GM15510 (cell line): ENCODE measurements around the gene UNC119.

Source experiments
- POLR2A ChIP-seq: IDR thresholded peaks from 3 replicates; pipeline ENCODE4 v1.6.1; 2011; ENCODE audit warnings: borderline replicate concordance; ENCODE audit not compliant: insufficient read length; ENCODE audit errors: extremely low read depth

Gene UNC119

DNA sequence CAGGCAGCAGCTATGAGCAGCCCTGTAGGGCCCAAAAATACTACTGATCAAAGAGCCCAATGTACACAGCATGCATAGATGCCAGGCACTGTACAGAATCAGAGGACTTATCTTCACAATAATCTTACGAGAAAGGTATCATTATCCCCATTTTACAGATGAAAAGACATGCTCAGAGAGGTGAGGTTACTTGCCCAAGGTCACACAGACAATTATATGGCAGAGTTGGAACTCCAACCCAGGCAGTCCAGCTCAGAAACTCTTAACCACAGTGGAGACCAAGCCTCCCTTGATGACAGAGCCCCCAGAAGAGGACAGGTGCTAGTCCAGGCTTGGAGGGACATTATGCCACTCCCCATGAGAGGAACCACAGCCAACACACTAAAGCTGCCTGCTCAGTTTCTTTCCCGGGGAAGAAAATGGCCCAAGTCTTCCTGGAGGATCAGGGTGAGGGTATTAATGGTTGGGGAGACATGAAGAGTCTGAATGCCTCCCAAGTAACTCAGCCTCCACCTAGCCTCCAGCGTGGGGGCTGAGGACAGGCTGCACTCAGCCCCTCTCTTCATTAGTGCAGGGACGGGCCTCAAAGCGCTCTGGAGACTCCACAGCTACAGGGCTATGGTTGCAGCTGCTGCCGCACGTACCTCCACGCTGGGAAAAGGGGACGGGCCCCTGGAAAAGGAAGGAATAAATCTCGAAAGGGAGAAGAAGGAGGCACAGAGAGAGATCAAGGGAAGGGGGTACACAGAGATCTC is 826 bp downstream of the UNC119 start:
- TF ChIP-seq POLR2A = no peak

DNA sequence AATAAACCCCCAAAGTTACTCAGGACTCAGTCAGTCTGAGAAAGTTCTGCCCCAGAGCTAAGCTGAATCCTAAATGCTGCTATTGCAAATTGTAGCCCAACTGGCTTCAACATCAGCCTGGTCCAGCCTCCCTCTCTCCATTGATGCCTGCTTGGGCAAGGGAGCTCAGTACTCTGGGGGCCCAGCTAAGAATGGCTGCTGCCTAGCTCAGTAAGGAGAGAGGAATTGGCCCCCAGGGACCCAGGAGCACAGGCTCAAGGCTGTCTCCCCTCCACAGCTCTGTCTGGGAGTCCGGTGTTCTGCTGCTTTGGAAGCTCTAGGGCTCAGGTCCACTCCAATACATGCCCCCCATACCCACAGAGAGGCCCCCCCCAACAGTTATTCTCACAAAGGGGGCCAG is 1.6 kb downstream of the UNC119 start:
- no peak for TF ChIP-seq POLR2A

- TF ChIP-seq POLR2A = no peak
Measured at GRCh38 chr17:28549236-28550132, 2.9 kb downstream of the UNC119 start.

GRCh38 chr17:28548417-28549130 is 3.9 kb downstream of the UNC119 start:
- TF ChIP-seq POLR2A = no peak

- peak; percentile 13 for TF ChIP-seq POLR2A
Measured at GRCh38 chr17:28547623-28548416, 4.6 kb downstream of the UNC119 start.

DNA sequence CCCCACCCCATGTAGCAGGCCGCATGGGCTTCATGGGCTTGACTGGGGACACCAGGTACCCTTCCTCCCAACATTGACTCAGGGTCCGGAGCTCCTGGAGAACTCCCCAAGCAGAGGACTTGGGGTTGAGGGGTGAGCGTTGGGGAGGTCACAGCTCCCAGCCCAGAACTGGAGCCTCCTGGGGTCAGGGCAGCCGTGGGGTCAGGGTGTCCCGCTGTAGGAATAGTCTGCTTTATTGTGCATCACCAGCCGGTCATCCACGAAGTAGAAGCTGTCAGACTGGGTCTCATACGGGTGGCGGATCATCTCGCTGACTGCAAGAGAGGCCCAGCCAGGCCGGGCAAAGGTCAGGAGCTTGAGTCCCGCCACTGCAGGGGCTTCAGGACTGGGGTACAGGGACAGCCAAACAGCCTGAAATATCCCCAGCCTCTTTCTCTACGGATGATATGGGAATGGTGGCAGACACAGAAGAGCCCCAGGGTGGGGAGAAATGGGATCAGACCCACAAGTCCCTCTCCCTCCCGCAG is 5.3 kb downstream of the UNC119 start:
- TF ChIP-seq POLR2A = no peak

DNA sequence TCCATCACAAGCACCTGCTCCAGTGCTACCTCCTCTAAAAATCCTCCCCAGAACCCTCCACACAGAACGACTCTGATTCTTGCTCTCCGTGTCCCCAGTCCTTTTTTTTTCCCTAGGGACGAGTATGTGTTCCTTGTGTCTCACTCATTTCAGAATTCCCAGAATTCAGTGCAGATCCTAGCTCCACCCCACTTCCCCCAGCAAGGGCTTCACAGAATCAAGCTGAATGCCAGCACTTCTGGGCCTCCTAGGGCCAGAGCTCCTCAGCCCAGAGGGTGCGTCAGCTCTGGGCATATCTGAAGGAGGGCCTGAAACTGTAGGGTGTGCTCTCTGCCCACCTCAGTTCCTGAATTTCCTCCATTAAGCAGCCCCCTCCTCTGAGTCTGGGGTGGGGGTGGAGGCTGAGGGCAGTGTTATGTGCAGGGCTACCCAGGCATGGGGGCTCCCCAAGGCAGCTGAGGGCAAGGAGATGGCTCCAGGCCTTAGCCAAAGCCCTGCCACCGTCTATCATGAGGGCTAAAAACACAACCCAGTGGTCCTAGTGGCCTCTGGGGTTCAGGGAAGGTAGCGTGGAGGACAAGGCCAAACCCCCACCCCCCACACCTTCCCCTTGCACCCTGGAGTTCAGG is 6.5 kb downstream of the UNC119 start:
- TF ChIP-seq POLR2A = no peak

DNA sequence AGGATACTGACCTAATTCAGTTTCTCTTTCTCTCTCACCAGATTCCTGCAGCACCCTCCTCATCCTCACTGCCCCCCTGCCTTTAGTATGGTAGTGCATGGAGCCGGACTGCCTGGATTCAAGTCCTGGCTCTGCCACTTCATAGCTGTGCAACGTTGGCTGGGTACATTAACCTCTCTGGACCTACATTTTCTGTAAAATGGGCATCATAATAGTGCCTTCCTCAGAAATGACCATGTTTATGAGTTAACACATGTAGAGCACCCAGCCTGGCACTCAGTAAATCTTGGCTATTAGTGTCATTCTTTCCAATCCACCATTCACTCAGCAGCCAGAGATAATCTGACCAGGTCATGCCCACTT is 7.3 kb downstream of the UNC119 start:
- TF ChIP-seq POLR2A = no peak

- no peak for TF ChIP-seq POLR2A
Measured at GRCh38 chr17:28544402-28545140, 7.9 kb downstream of the UNC119 start.

- no peak for TF ChIP-seq POLR2A
Measured at GRCh38 chr17:28541439-28541838, 11.0 kb downstream of the UNC119 start.

- TF ChIP-seq POLR2A = no peak
Measured at GRCh38 chr17:28540231-28540630, 12.2 kb downstream of the UNC119 start.

DNA sequence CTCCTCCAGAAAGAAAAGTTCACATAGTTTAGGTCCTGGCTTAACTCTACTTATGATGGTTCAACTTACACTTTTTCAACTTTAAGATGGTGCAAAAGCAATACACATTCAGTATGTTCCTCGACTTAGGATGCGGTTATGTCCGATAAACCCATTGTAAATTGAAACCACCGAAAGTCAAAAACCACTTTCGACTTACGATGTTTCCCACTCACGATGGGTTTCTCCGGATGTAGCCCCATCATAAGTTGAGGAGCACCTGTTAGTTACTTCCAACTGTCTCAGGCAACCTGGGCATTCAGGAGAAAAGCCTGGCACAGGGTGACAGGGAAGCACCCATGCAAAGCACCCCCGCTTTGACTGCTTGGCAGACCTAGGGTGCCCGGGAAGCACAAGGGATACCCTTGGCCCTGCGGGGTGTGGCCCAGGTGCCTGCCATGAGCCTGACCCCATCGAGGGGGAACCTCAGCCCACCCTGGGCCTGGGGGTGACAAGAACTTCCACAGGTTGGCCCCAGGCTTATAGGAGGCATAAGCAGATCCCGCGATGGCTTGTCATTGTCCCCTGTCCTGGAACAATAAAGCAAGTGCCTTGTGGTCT is 14.0 kb downstream of the UNC119 start:
- no peak for TF ChIP-seq POLR2A

DNA sequence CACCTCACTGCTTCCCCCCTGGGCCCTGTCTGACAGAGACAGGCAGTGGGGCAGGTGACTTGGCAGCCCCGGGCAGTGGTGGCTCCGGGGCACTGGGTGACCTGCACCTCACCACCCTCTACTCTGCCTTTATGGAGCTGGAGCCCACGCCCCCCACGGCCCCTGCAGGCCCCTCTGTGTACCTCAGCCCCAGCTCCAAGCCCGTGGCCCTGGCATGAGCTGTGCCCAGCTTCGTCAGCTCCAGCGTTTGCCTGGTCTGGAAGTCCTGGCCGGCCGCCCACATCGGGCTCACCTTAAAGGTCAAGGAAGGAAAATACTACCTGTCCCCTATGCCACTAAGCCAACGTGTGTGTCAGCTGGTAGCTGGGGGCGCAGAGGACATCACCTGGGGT is 15.2 kb downstream of the UNC119 start:
- TF ChIP-seq POLR2A = no peak
